Measurements from ENCODE around the gene INO80B.

DNA sequence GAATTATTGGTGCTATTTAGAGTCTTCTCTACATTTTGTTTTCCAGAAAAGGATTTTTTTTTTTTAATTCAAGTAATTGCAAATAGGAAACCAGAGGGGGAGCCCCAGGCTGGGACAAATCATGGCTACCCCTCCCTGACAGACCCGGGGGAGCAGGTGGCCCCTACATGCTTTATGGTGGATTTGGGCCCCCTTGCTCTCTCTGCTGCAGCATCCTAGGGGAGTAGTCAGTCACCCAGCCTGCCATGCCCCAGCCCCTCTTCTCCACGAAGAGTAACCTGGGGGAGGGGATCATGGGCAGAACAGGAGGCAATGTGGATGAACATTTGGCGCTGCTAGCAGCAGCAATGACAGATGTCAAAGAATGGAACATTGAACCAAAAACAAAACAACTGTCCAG lies 38.1 kb upstream of the INO80B start:
- TF ChIP-seq, protein P1, sequence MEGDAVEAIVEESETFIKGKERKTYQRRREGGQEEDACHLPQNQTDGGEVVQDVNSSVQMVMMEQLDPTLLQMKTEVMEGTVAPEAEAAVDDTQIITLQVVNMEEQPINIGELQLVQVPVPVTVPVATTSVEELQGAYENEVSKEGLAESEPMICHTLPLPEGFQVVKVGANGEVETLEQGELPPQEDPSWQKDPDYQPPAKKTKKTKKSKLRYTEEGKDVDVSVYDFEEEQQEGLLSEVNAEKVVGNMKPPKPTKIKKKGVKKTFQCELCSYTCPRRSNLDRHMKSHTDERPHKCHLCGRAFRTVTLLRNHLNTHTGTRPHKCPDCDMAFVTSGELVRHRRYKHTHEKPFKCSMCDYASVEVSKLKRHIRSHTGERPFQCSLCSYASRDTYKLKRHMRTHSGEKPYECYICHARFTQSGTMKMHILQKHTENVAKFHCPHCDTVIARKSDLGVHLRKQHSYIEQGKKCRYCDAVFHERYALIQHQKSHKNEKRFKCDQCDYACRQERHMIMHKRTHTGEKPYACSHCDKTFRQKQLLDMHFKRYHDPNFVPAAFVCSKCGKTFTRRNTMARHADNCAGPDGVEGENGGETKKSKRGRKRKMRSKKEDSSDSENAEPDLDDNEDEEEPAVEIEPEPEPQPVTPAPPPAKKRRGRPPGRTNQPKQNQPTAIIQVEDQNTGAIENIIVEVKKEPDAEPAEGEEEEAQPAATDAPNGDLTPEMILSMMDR (IDR thresholded peaks at IDR 0.05; ENCODE audit: insufficient read depth, low read length), result no peak
- no peak for TF ChIP-seq GABPA (IDR thresholded peaks at IDR 0.05; ENCODE audit: low read depth)
- TF ChIP-seq, protein P2, sequence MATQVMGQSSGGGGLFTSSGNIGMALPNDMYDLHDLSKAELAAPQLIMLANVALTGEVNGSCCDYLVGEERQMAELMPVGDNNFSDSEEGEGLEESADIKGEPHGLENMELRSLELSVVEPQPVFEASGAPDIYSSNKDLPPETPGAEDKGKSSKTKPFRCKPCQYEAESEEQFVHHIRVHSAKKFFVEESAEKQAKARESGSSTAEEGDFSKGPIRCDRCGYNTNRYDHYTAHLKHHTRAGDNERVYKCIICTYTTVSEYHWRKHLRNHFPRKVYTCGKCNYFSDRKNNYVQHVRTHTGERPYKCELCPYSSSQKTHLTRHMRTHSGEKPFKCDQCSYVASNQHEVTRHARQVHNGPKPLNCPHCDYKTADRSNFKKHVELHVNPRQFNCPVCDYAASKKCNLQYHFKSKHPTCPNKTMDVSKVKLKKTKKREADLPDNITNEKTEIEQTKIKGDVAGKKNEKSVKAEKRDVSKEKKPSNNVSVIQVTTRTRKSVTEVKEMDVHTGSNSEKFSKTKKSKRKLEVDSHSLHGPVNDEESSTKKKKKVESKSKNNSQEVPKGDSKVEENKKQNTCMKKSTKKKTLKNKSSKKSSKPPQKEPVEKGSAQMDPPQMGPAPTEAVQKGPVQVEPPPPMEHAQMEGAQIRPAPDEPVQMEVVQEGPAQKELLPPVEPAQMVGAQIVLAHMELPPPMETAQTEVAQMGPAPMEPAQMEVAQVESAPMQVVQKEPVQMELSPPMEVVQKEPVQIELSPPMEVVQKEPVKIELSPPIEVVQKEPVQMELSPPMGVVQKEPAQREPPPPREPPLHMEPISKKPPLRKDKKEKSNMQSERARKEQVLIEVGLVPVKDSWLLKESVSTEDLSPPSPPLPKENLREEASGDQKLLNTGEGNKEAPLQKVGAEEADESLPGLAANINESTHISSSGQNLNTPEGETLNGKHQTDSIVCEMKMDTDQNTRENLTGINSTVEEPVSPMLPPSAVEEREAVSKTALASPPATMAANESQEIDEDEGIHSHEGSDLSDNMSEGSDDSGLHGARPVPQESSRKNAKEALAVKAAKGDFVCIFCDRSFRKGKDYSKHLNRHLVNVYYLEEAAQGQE (IDR thresholded peaks at IDR 0.05; ENCODE audit: insufficient replicate concordance, low read depth), result no peak
- no peak for TF ChIP-seq POLR2AphosphoS5 (IDR thresholded peaks at IDR 0.05; ENCODE audit: low read depth)

Data from HL-60 (cell line).